HepG2 (cell line): ENCODE results near the gene KCNK2.

Experiments used
- CREB1 ChIP-seq, 2 experiments: fragments of 450-650 bp in 1 of 2; IDR thresholded peaks; 2 replicates each; pipeline ENCODE4 v1.6.1; 2016 to 2017; ENCODE audit warnings: control low read depth in 1 of 2, mild to moderate bottlenecking in 1 of 2, missing compliant biosample characterization in 1 of 2, missing genetic modification characterization in 1 of 2
- HDAC6 ChIP-seq: fragments of 200-600 bp; sonication (generic); IDR thresholded peaks from 2 replicates; pipeline ENCODE4 v1.7.0; 2017; ENCODE audit warnings: mild to moderate bottlenecking, antibody characterized with exemption, low read length, low read depth
- HOXA7 ChIP-seq: sonication (generic); formaldehyde crosslinking; IDR thresholded peaks from 2 replicates; pipeline ENCODE4 v1.8.1; 2022; ENCODE audit warnings: mild to moderate bottlenecking, missing genetic modification reagents, moderate library complexity
- NBN ChIP-seq: fragments of 450-650 bp; conservative IDR thresholded peaks from 2 replicates; pipeline ENCODE4 v1.6.1; 2017
- NONO ChIP-seq, 2 experiments: fragments of 450-650 bp in 1 of 2; sonication (generic) in 1 of 2; formaldehyde crosslinking in 1 of 2; IDR thresholded peaks in 1 of 2; conservative IDR thresholded peaks in 1 of 2; 2 replicates each; pipeline versions ENCODE4 v1.6.1 to v1.8.0; 2017 to 2022; ENCODE audit warnings: mild to moderate bottlenecking in 1 of 2, missing genetic modification reagents in 1 of 2, moderate library complexity in 1 of 2
- POLR2A ChIP-seq, 2 experiments: IDR thresholded peaks; 2 replicates each; pipeline ENCODE4 v1.6.1; 2011; ENCODE audit warnings: low read depth in 2 of 2, low read length in 2 of 2, mild to moderate bottlenecking in 1 of 2, moderate library complexity in 1 of 2; ENCODE audit not compliant: insufficient read depth in 1 of 2
- SRSF9 ChIP-seq: fragments of 200-400 bp; formaldehyde crosslinking; IDR thresholded peaks from 2 replicates; pipeline ENCODE4 v1.6.1; 2018; ENCODE audit warnings: borderline replicate concordance, mild to moderate bottlenecking, low read depth, low read length; ENCODE audit not compliant: insufficient read depth, poor library complexity, severe bottlenecking
- TEAD2 ChIP-seq: sonication (generic); formaldehyde crosslinking; IDR thresholded peaks from 2 replicates; pipeline ENCODE4 v1.9.0; 2021; ENCODE audit warnings: missing genetic modification reagents
- ZKSCAN1 ChIP-seq: fragments of 150-350 bp; IDR thresholded peaks from 2 replicates; pipeline ENCODE4 v1.6.1; 2014; ENCODE audit warnings: low read length
- ZNF253 ChIP-seq: sonication (generic); formaldehyde crosslinking; IDR thresholded peaks from 2 replicates; pipeline ENCODE4 v1.8.0; 2022; ENCODE audit warnings: mild to moderate bottlenecking, missing genetic modification reagents, borderline replicate concordance
- TF ChIP-seq, protein P1 (sequence below): sonication (generic); formaldehyde crosslinking; IDR thresholded peaks from 2 replicates; pipeline ENCODE4 v1.5.0; 2020; ENCODE audit warnings: mild to moderate bottlenecking, missing genetic modification reagents
- TF ChIP-seq, protein P2 (sequence below): sonication (generic); formaldehyde crosslinking; IDR thresholded peaks from 2 replicates; pipeline ENCODE4 v1.4.0; 2020; ENCODE audit warnings: low read depth, mild to moderate bottlenecking, missing genetic modification reagents
- TF ChIP-seq, protein P3 (sequence below): sonication (generic); formaldehyde crosslinking; IDR thresholded peaks from 2 replicates; pipeline ENCODE4 v1.5.1; 2020; ENCODE audit warnings: missing genetic modification reagents, mild to moderate bottlenecking, borderline replicate concordance
- TF ChIP-seq, protein P4 (sequence below): sonication (generic); formaldehyde crosslinking; IDR thresholded peaks from 2 replicates; pipeline ENCODE4 v1.5.0; 2020; ENCODE audit warnings: mild to moderate bottlenecking, missing genetic modification reagents, moderate library complexity

DNA sequence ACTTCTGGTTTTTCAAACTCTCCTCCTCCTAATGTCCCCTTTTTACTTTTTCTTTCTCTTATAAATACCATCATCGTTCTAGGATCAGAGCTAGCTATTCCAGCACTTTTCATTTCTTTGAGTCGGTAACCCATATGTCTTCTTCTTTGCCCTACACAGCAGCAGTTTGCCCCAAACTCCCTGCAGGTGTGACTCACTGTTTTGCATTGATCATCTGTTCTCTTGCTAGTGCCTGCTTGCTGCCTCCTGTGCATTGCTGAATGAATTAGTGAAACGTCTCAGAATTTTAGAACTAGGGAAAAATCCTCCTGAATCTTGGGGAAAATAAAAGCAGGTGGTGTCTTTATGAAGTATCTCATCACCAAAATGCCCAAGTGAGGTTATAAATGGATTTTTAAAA, 21.7 kb downstream of the KCNK2 start:
- TF ChIP-seq ZNF253 (CRISPR knock-in tag) (no peak), TEAD2 (CRISPR knock-in tag) (no peak), NBN (no peak), SRSF9 (no peak), HDAC6 (no peak), ZKSCAN1 (no peak), HOXA7 (CRISPR knock-in tag) (no peak), CREB1 (IDR thresholded peaks at IDR 0.05) (no peak), CREB1 (CRISPR knock-in tag; IDR thresholded peaks at IDR 0.05) (no peak), NONO (IDR thresholded peaks at IDR 0.05) (no peak), NONO (CRISPR knock-in tag; conservative IDR thresholded peaks at IDR 0.05) (no peak), POLR2A (IDR thresholded peaks at IDR 0.05; ENCODE audit: insufficient read depth in 1 of 2, low read depth in 2 of 2, low read length in 2 of 2) (no peak)
- TF ChIP-seq, protein P1, sequence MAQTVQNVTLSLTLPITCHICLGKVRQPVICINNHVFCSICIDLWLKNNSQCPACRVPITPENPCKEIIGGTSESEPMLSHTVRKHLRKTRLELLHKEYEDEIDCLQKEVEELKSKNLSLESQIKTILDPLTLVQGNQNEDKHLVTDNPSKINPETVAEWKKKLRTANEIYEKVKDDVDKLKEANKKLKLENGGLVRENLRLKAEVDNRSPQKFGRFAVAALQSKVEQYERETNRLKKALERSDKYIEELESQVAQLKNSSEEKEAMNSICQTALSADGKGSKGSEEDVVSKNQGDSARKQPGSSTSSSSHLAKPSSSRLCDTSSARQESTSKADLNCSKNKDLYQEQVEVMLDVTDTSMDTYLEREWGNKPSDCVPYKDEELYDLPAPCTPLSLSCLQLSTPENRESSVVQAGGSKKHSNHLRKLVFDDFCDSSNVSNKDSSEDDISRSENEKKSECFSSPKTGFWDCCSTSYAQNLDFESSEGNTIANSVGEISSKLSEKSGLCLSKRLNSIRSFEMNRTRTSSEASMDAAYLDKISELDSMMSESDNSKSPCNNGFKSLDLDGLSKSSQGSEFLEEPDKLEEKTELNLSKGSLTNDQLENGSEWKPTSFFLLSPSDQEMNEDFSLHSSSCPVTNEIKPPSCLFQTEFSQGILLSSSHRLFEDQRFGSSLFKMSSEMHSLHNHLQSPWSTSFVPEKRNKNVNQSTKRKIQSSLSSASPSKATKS = no peak
- TF ChIP-seq, protein P2, sequence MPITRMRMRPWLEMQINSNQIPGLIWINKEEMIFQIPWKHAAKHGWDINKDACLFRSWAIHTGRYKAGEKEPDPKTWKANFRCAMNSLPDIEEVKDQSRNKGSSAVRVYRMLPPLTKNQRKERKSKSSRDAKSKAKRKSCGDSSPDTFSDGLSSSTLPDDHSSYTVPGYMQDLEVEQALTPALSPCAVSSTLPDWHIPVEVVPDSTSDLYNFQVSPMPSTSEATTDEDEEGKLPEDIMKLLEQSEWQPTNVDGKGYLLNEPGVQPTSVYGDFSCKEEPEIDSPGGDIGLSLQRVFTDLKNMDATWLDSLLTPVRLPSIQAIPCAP (CRISPR knock-in tag) = no peak
- TF ChIP-seq, protein P3, sequence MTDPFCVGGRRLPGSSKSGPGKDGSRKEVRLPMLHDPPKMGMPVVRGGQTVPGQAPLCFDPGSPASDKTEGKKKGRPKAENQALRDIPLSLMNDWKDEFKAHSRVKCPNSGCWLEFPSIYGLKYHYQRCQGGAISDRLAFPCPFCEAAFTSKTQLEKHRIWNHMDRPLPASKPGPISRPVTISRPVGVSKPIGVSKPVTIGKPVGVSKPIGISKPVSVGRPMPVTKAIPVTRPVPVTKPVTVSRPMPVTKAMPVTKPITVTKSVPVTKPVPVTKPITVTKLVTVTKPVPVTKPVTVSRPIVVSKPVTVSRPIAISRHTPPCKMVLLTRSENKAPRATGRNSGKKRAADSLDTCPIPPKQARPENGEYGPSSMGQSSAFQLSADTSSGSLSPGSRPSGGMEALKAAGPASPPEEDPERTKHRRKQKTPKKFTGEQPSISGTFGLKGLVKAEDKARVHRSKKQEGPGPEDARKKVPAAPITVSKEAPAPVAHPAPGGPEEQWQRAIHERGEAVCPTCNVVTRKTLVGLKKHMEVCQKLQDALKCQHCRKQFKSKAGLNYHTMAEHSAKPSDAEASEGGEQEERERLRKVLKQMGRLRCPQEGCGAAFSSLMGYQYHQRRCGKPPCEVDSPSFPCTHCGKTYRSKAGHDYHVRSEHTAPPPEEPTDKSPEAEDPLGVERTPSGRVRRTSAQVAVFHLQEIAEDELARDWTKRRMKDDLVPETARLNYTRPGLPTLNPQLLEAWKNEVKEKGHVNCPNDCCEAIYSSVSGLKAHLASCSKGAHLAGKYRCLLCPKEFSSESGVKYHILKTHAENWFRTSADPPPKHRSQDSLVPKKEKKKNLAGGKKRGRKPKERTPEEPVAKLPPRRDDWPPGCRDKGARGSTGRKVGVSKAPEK (CRISPR knock-in tag) = no peak
- TF ChIP-seq, protein P4, sequence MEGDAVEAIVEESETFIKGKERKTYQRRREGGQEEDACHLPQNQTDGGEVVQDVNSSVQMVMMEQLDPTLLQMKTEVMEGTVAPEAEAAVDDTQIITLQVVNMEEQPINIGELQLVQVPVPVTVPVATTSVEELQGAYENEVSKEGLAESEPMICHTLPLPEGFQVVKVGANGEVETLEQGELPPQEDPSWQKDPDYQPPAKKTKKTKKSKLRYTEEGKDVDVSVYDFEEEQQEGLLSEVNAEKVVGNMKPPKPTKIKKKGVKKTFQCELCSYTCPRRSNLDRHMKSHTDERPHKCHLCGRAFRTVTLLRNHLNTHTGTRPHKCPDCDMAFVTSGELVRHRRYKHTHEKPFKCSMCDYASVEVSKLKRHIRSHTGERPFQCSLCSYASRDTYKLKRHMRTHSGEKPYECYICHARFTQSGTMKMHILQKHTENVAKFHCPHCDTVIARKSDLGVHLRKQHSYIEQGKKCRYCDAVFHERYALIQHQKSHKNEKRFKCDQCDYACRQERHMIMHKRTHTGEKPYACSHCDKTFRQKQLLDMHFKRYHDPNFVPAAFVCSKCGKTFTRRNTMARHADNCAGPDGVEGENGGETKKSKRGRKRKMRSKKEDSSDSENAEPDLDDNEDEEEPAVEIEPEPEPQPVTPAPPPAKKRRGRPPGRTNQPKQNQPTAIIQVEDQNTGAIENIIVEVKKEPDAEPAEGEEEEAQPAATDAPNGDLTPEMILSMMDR = no peak
